Stimulated activated CD4-positive, alpha-beta T cell treated with anti-CD3 and anti-CD28 coated beads, Interleukin-1b, Interleukin-23, amount 100 ng/mL, for 48 hours (primary cell): ENCODE measurements around the gene MXD3.

Source experiments
- DNase-seq: peaks from one replicate; pipeline ENCODE4 v3.0.0-alpha.2; 2020

Gene MXD3

DNA sequence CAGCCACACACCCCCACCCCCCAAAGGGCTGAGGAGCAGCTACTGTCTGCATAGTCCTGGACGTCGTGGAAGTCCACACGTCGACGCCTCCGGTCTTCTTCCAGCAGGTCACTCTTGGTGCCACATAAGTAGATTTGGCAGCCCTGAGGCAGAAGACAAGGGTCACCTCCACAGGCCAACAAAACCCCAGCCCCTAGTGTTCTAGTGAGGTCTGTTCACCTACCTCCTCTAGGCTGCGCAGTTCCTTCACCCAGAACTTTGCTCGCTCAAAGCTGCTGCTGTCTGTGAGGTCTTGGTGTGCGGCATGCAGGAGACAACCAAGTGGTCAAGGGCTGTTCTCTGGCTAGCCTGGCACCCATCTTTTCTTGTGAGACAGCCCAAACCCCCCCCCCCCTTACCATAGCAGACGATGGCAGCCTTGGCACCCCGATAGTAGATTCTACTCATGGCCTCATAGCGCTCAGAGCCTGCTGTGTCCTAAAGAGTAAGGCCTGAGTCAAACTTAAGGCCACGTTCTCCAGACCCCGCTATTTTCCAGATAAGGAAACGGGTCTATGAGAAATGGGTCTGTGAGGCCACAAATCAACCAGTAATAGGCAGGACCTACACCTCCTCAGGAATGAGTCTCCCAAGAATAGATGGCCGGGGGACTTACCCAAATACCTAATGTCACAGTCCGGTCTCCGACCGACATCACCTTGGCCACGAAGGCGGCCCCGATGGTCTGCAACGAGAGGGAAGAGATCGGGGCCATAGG is 9.2 kb downstream of the MXD3 start:
- no peak for DNase-seq

DNA sequence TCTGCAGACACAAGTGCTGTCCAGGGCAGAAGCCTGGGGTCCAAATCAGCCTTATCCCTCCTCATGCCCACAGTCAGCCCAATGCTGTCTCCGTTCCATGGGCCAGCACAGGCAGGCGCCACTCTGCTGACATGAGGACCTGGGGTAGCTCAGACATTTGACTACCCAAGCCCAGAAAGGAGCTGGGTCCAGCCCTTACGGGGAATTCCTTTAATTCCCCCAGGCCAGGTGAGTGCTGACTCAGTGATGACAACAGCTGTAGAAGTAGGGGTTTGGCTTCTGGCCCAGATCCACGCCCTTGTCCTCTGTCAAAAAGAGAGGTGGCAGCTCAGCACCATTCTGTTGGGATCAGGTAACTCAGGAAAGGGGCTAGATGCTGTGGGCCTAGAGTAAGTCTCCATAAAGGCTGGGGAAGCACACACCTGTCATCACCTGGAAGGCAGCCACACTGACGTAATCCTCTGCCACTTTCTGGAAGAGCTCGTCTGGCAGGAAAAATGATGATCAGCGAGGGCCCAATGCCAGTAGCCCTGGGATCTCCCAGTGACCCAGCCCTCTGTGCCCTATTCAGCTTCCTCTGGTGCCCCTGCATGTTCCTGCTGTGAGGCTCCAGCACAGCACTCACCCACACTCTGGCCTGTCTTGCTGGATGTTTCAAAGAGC is 10.1 kb downstream of the MXD3 start:
- DNase-seq: no peak

DNA sequence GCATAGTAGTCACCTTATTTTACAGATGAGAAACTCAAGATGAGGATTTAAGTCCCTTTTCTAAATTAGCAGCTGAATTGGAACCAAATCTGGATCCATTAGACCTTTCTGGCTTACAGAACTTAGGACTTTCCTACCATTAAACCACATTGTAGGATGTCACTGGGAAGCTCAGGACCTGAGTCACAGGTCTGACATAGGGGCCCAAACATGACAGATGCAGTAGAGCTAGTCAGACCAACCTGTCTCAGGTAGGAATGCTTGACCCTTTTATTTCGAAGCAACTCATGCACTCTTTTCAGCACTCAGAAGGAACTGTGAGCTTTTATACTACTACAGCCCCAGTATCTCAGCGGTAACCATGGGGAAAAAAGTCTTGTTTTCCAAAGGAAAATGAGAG is 10.7 kb downstream of the MXD3 start:
- DNase-seq: no peak

DNA sequence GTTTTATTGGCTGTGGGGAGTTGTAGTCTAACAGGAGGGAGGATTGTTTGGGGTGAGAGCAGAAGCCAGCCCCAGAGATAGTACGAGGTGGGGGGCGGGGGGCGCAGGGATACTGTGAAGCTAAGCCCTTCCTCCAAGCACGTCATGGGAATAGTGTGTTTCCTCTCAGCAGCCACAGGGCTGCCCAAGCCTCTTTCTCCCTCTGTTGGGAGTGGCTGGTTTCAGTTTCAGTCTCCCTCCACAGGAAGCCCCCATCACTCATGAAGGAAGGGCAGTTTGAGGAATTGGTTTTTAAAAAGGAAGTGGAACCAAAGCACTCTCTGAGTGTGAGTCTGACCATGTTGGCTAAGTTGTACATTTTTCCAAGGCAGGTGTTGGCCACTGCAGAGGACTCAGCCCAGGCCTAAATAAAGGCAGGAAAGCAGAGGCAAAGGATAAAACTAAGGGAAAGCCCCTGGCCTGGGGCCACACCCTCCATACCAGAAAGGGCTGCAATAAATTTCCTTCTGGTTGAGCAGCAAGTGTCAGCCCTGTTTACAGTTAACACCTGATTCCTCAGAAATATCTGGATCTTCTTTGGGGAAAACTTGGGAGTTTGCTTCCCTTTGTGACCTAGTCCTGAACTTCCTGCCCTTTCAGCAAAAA is 11.3 kb downstream of the MXD3 start:
- peak; percentile 30 for DNase-seq

DNA sequence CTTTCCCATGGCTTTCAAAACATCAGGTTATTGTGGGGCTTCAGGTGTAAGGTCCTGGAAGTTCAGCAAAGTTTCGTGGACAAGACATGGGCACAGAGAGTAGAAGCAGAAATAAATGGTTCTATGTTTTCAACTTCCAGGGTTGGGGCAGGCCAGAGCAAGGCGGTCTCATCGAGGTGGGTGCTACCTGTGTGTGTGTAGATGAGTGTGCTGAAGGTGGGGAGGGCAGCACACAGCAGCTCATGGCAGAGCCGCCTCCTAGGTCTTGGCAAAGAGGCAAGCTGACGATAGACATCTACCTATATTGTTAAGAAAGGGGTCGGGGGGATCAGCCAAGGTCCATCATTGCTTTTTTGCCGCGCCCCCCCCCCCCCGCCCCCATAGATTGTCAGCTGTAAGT is 12.0 kb downstream of the MXD3 start:
- DNase-seq: no peak

DNA sequence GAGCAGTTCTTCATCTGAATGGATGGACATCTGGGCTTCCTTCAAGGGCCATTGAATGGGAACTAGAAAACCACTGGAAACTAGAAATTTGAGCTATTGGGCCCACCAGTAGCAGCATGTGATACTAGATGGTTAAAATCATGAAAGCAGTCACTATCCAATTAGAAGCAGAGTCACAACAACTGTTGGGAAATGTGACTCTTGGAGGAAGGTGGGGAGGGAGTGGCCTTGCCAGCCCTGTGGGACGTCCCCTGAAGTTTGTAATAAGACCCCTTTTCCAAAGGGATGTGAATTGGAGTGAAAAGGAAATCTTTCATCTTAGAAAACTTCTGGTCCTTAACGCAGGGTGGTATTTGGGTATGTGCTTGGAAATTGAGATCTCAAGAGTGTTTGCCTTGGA is 13.8 kb downstream of the MXD3 start:
- no peak for DNase-seq

DNA sequence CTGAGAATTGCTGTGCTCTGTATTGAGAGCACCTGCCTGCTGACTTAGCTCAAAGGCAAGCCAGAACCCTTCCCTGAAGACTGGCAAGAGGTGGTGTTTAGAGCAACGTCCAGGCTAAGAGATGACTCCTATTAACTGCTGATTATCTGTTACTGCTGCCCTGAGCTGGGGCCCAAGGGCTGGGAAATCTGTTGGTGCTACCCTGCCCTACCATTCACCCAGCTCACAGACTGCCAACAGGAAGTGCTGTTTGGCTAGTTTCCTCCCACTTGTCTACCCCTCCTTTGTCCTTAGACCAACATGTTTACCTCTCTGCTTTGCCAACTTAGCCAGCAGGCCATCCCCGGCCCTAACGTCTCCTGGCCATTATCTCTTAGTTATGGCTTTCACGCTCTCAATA is 15.1 kb downstream of the MXD3 start:
- DNase-seq: no peak

DNA sequence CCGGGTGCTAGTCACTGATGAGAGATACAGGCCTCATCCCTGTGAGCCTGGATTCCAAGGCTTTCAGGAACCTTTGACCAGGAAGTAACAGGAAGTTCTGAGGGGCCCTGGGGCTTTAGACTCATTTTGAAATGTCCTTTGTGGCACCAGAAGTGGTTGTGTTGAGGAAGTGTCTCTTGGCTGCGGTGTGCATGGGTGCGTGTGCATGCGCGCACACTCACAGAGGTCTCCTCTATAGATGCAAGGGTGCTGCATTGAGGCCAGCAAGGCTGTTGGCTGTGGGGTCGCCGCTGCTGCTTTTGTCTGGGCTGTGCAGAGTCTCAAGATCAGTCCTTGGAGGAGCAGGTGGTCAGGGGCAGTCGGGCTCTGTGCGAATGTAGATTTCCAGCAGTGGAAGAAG is 15.8 kb downstream of the MXD3 start:
- no peak for DNase-seq

DNA sequence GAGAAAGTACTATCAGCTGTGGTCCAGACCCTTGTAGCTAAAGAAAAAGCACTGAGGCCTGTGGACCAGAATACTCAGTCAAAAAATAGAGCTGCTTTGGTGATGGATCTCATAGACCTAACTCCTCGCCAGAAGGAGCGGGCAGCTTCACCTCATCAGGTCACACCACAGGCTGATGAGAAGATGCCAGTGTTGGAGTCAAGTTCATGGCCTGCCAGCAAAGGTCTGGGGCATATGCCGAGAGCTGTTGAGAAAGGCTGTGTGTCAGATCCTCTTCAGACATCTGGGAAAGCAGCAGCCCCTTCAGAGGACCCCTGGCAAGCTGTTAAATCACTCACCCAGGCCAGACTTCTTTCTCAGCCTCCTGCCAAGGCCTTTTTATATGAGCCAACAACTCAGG is 17.1 kb downstream of the MXD3 start:
- DNase-seq: no peak

DNA sequence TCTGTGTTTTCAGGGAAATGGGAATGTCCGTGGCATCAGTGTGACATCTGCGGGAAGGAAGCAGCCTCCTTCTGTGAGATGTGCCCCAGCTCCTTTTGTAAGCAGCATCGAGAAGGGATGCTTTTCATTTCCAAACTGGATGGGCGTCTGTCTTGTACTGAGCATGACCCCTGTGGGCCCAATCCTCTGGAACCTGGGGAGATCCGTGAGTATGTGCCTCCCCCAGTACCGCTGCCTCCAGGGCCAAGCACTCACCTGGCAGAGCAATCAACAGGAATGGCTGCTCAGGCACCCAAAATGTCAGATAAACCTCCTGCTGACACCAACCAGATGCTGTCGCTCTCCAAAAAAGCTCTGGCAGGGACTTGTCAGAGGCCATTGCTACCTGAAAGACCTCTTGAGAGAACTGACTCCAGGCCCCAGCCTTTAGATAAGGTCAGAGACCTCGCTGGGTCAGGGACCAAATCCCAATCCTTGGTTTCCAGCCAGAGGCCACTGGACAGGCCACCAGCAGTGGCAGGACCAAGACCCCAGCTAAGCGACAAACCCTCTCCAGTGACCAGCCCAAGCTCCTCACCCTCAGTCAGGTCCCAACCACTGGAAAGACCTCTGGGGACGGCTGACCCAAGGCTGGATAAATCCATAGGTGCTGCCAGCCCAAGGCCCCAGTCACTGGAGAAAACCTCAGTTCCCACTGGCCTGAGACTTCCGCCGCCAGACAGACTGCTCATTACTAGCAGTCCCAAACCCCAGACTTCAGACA is 17.7 kb downstream of the MXD3 start:
- DNase-seq: no peak

DNA sequence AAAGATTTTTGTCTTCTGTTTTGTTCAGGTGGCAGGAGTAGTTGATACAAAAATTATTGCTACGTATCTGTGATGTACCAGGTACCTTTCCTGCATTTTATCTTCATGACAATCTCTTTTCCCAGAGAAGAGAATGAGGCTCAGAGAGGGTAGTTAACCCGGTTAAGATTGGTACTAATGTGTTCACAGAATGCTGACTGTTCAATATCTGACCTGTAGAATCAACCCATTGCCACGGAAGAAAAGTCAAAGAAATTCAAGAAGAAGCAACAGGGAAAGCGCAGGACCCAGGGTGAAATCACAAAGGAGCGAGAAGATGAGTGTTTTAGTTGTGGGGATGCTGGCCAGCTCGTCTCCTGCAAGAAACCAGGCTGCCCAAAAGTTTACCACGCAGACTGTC is 20.0 kb downstream of the MXD3 start:
- DNase-seq: no peak

DNA sequence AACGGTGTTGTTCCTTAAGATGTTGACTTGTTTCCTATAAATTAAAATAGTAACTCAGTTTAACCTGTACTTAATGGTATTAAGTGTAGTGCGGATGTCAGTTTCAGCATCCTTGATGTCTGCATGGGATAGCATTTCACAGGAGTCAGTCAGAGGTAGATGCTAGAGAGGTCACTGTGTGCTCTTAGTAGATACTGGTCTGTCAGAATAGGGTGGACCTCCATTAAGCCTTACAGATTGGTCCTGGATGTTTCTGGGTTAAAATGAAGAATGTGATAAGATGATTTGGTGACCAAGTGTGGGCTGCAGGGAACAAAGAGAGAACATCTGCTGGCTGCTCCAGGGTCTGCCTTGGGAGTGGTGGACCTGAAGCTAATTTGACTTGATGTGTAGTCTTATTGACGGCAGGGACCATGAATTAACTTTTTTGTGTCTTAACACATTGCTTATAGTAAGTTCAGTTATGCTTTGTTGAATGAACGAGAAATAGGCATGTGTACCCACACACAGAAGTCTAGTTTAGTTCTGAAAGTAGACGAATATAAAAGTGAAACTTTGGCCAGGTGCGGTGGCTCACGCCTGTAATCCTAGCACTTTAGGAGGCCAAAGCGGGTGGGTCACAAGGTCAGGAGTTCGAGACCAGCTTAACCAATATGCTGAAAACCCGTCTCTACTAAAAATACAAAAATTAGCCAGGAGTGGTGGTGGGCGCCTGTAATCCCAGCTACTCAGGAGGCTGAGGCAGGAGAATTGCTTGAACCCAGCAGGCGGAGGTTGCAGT is 20.7 kb downstream of the MXD3 start:
- no peak for DNase-seq

DNA sequence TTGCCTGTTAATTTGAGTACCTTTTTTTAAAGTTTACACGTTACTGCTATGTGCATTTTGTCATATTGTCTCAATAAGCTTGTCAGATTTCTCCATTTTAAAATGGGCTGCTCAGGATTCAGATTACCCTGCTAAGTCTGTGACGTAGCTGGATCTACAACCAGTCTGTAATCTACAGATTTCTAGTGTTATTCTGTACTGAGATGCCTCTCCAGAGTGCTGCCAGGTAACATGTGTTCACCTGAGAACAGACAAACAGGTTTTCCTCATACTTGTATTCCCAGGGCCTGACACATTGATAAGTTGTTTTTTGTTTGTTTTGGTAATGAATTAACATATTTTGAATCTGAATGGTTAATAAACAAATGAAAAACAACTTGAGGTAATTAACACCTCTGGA is 23.5 kb downstream of the MXD3 start:
- no peak for DNase-seq

DNA sequence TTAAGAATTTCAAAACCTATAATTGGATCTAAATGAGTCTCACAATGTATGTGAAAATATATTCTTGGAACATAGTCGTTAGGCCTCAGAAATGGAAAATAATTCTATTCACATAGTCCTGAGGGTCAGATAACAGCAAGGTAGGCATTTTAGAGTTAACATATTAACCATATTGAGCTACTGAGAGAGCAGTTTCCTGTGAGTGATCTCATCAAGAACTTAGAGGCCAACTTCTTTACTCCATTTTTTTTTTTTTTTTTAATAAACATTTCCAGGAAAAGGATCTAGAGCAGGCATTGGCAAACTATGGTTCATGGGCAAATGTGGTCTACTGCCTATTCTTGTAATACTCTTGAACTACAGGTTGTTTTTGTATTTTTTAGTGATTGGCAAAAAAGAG is 34.8 kb downstream of the MXD3 start:
- DNase-seq: no peak

DNA sequence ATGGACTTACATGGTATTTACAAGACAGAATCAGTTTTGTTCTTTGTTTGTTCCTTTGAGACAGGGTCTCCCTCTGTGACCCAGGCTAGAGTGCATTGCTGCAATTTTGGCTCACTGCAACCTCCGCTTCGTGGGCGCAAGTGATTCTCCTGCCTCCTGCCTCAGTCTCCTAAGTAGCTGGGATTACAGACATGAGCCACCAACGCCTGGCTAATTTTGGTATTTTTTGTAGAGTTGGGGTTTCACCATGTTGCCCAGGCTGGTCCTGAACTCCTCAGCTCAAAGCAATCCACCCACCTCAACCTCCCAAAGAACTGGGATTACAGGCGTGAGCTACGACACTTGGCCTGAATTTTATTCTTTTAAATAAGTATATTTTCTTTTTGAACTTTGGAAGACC is 35.8 kb downstream of the MXD3 start:
- no peak for DNase-seq

DNA sequence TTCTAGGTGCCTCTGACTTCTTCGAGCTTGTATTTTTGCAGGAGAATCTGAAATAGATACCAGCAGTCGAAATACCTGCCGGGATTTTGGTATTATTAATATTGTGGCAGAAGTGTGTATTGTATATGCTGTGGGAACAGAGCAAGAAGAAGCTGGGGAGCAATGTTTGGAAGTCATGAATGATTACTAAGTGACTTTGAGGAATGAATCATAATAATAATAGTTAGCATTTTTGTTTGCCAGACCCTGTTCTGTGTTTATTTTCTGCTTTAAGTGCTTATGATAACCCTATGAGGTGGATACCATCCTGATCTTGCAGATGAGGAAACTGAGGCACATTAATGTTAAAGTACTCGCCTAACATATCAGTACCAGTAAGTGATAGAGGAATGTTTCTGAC is 40.6 kb downstream of the MXD3 start:
- no peak for DNase-seq

DNA sequence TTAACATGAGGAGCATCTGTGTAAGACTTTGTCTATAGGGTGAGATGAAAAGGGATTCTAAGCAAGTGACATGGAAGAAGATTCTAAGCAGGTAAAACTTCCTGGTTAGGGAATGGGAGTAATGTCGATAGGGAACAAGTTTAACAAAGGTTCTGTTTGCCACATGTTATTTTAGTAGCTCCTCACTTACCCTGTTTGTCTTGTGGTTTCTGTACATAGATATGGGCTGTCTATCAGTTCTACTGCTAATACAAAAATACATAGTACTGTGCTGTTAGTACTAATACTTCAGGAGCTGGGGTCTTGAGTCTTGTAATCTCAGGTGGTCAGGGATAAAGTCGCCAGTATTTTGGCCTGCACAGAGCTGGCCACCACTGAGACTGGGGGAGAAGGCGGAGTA is 41.0 kb downstream of the MXD3 start:
- no peak for DNase-seq

DNA sequence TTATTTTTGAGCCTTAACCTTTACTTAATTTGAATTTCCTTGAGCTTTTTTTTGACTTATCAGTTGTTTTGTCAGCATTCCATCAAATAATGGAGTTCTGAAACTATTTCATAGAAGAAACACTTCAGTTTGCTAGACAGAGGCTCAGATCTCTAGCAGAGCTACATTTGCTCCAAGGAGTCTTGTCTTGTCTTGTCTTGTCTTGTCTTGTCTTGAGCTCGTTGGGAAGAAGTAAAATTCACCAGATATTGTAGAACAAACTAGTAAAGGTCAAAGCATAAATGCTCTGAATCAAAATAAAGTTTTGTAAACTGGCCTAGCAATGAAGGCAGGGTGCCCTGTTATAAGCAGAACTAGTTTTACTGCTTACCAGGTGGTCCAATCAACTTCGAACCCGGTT is 41.7 kb downstream of the MXD3 start:
- DNase-seq: no peak

DNA sequence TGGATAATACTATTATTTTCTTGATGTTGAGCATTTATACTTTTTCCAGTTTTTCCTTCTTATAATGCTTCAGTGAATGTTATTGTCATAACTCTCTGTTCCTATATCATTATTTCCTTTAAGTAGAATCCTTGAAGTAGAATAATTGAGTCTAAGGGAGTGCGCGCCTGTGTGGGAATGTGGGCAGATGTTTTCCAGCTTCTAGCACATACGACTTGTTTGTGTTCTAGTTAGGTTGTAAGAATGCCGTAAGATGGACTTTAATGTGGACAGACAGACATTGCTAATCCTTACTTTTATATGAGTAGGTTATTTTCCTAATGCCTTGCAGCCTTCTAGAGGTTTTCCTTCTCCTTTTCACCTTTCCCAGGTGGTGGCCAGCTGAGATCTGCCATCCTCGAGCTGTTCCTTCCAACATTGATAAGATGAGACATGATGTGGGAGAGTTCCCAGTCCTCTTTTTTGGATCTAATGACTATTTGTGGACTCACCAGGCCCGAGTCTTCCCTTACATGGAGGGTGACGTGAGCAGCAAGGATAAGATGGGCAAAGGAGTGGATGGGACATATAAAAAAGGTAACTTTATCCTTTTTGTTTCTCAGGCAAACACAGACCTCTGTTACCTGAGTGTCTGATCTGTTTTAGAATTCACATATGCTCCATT is 42.3 kb downstream of the MXD3 start:
- DNase-seq: no peak

DNA sequence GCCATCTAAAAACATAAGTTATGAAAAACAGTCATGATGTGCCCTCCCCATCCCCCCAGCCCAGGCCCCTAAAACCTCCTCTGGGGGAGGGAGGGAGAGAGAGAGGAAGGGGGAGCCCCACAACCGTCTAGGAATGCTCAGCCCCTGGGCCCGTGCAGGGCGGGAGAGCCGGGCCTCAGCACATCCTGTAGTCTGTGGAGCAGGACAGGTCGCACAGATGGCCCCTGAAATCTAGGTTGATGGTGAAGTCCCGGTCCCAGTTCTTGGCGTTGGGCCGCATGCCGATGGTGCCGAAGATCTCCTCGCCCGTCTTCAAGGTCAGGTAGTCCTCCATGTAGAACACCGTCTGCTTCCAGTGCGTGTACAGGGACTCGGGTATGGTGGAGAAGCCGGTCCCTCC is 46.3 kb downstream of the MXD3 start:
- DNase-seq: no peak

DNA sequence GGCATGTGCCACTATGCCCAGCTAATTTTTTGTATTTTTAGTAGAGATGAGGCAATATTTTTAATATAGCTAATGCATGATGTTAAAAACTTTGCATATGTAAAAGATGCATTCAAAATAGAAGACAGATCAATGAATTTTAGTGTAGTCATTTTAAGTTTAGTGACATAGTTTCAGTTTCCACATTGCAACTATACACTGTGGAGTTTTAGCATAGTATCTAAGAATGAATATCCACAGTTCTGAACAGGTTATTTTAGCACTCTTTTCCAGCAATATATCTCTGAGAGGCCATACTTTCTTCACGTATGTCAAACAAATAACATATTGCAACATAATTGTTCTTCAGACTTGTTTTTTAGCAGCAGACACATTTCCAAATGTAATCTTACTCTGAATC is 47.5 kb downstream of the MXD3 start:
- DNase-seq: no peak

DNA sequence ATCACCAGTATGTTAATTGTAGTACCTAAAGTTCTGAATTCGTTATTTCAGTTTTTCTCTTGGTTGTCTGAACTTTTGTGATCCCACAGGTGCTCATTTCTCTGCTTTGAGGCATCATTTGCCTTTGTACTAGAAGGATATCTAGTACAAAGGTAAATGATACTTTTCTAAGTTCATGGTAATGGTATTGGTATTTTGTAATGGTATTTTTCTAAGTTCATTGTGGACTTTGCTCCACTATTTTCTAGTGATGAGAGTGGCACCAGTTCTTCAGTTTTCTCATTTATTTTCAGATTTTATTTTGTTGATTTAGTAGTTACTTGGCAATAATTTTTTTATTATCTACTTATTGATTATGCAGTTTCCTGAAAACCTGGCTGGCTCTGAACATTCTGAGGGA is 50.2 kb downstream of the MXD3 start:
- DNase-seq: no peak
